Fibroblast of lung (primary cell): ENCODE results near the gene LDLRAD4. TPM values are rescaled to one million over a fixed set of nuclear protein-coding genes. Genes with fewer than 3 reads are reported as not detected.

Experiments used
- DNase-seq, 2 donors: peaks; one replicate each; pipeline versions ENCODE4 v3.0.0 to v3.0.0-alpha.2; 2010; ENCODE audit warnings: low read depth in 2 of 2
- H2AFZ ChIP-seq: 2 replicates; pipeline ENCODE4 v1.5.1; 2012; ENCODE audit warnings: low read length, control low read depth, inconsistent platforms
- H3K27ac ChIP-seq: 2 replicates; pipeline ENCODE4 v1.5.1; 2011; ENCODE audit warnings: low read length, control low read depth; ENCODE audit not compliant: insufficient read depth
- H3K27me3 ChIP-seq: 2 replicates; pipeline ENCODE4 v1.5.1; 2011; ENCODE audit warnings: mild to moderate bottlenecking, low read length; ENCODE audit not compliant: control insufficient read depth, insufficient read depth
- H3K36me3 ChIP-seq: 2 replicates; pipeline ENCODE4 v1.5.1; 2011; ENCODE audit warnings: low read length; ENCODE audit not compliant: control insufficient read depth, insufficient read depth
- H3K4me1 ChIP-seq: 2 replicates; pipeline ENCODE4 v1.5.1; 2011; ENCODE audit warnings: low read length; ENCODE audit not compliant: control insufficient read depth, insufficient read depth; ENCODE audit errors: extremely low read depth
- H3K4me2 ChIP-seq: 2 replicates; pipeline ENCODE4 v1.5.1; 2011; ENCODE audit warnings: low read length, control low read depth; ENCODE audit not compliant: insufficient read depth; ENCODE audit errors: extremely low read depth
- H3K4me3 ChIP-seq, 4 experiments: fragments of 200-600 bp in 1 of 4; sonication (generic) in 1 of 4; replicated peaks in 1 of 4; 2 replicates each; pipeline ENCODE4 v1.5.1; 2011 to 2016; ENCODE audit warnings: low read length in 4 of 4, low read depth in 3 of 4, mild to moderate bottlenecking in 3 of 4, control low read depth in 2 of 4, inconsistent platforms in 1 of 4, mixed read lengths in 1 of 4; ENCODE audit not compliant: insufficient read depth in 1 of 4; ENCODE audit errors: control extremely low read depth in 1 of 4
- H3K79me2 ChIP-seq: 2 replicates; pipeline ENCODE4 v1.5.1; 2012; ENCODE audit warnings: mild to moderate bottlenecking, low read length, inconsistent platforms; ENCODE audit not compliant: control insufficient read depth, insufficient read depth
- H3K9ac ChIP-seq: 2 replicates; pipeline ENCODE4 v1.5.1; 2011; ENCODE audit warnings: mild to moderate bottlenecking, low read length, control low read depth; ENCODE audit not compliant: insufficient read depth
- H3K9me3 ChIP-seq: 2 replicates; pipeline ENCODE4 v1.5.1; 2012; ENCODE audit warnings: low read depth, low read length; ENCODE audit not compliant: control insufficient read depth, insufficient read depth
- H4K20me1 ChIP-seq: 2 replicates; pipeline ENCODE4 v1.5.1; 2011; ENCODE audit warnings: low read length; ENCODE audit not compliant: control insufficient read depth, insufficient read depth; ENCODE audit errors: extremely low read depth
- CTCF ChIP-seq, 2 donors: IDR thresholded peaks in 1 of 2; conservative IDR thresholded peaks in 1 of 2; 1 replicate in 1 of 2; 2 replicates in 1 of 2; pipeline ENCODE4 v1.5.1; 2011 to 2012; ENCODE audit warnings: low read length in 2 of 2, control low read depth in 1 of 2, inconsistent platforms in 1 of 2, low read depth in 1 of 2, mild to moderate bottlenecking in 1 of 2
- EZH2 ChIP-seq: IDR thresholded peaks from 2 replicates; pipeline ENCODE4 v1.5.1; 2012; ENCODE audit warnings: low read length, control low read depth, mild to moderate bottlenecking; ENCODE audit errors: missing control alignments
- polyA plus RNA-seq, 2 donors: library from polyadenylated mRNA; depleted of rRNA in 1 of 2; stranded (reverse) in 1 of 2; unstranded in 1 of 2; fragments of >200 nt; gene quantifications; 2 replicates each; pipeline ENCODE4 v1.2.1, GENCODE V29; 2011 to 2012; ENCODE audit warnings: missing spikeins in 1 of 2
- total RNA-seq: library from RNA; depleted of rRNA; stranded (reverse); fragments of >200 nt; gene quantifications from 2 replicates; pipeline ENCODE4 v1.2.1, GENCODE V29; 2014

LDLRAD4 gene
- total and polyA plus RNA-seq, 2 donors (not counting 1 experiment from before 2014, with no cell fraction given): not detected

- H3K4me3 ChIP-seq: no peak overlapping the region
- no peaks in the 10 kb centered on the region for H4K20me1 ChIP-seq
- no peaks in the 10 kb centered on the region for H3K4me1 ChIP-seq
- no peaks in the 10 kb centered on the region for H3K27me3 ChIP-seq
- H3K79me2 ChIP-seq: no peaks in the 10 kb centered on the region
- TF ChIP-seq EZH2 (no peak), CTCF (conservative IDR thresholded peaks at IDR 0.05 in 1 of 2, IDR thresholded peaks at IDR 0.05 in 1 of 2; ENCODE audit: low read depth in 1 of 2, low read length in 2 of 2) (no peak)
- no peaks in the 10 kb centered on the region for H3K36me3 ChIP-seq
- H3K9me3 ChIP-seq: no peaks in the 10 kb centered on the region
- no peak for DNase-seq
- H2AFZ ChIP-seq: no peak overlapping the region
- no peak overlapping the region for H3K4me2 ChIP-seq
- no peak overlapping the region for H3K9ac ChIP-seq
- no peak overlapping the region for H3K27ac ChIP-seq
Measured at GRCh38 chr18:13434854-13435253, 216.3 kb downstream of the LDLRAD4 start.

GRCh38 chr18:13435586-13436333 lies 217.2 kb downstream of the LDLRAD4 start:
- no peaks in the 10 kb centered on the region for H3K27me3 ChIP-seq
- H3K4me2 ChIP-seq: no peak overlapping the region
- TF ChIP-seq EZH2 (no peak), CTCF (conservative IDR thresholded peaks at IDR 0.05 in 1 of 2, IDR thresholded peaks at IDR 0.05 in 1 of 2; ENCODE audit: low read depth in 1 of 2, low read length in 2 of 2) (no peak)
- no peak overlapping the region for H3K4me3 ChIP-seq
- no peaks in the 10 kb centered on the region for H3K36me3 ChIP-seq
- no peak overlapping the region for H3K9ac ChIP-seq
- no peaks in the 10 kb centered on the region for H3K79me2 ChIP-seq
- DNase-seq: peak; percentile 2 to 91
- H4K20me1 ChIP-seq: no peaks in the 10 kb centered on the region
- no peak overlapping the region for H3K27ac ChIP-seq
- no peaks in the 10 kb centered on the region for H3K4me1 ChIP-seq
- no peaks in the 10 kb centered on the region for H3K9me3 ChIP-seq
- no peak overlapping the region for H2AFZ ChIP-seq

- H3K4me2 ChIP-seq: no peak overlapping the region
- no peak for DNase-seq
- H4K20me1 ChIP-seq: no peaks in the 10 kb centered on the region
- no peak overlapping the region for H3K4me3 ChIP-seq
- H3K4me1 ChIP-seq: no peaks in the 10 kb centered on the region
- no peaks in the 10 kb centered on the region for H3K27me3 ChIP-seq
- no peak overlapping the region for H3K27ac ChIP-seq
- H3K9ac ChIP-seq: no peak overlapping the region
- no peak overlapping the region for H2AFZ ChIP-seq
- H3K36me3 ChIP-seq: no peaks in the 10 kb centered on the region
- H3K9me3 ChIP-seq: no peaks in the 10 kb centered on the region
- H3K79me2 ChIP-seq: no peaks in the 10 kb centered on the region
- TF ChIP-seq EZH2 (no peak), CTCF (conservative IDR thresholded peaks at IDR 0.05 in 1 of 2, IDR thresholded peaks at IDR 0.05 in 1 of 2; ENCODE audit: low read depth in 1 of 2, low read length in 2 of 2) (no peak)
Measured at GRCh38 chr18:13436576-13436975, 218.0 kb downstream of the LDLRAD4 start.
